Stomach (tissue), 4 donors: ENCODE results near the gene SWAP70.

ENCODE experiments used
- CTCF ChIP-seq, 7 experiments: fragments of 450-650 bp in 4 of 7; fragments of 200-600 bp in 3 of 7; sonication (generic) in 3 of 7; IDR thresholded peaks; one replicate each; pipeline ENCODE4 v1.5.1; 2016 to 2019; ENCODE audit warnings: antibody characterized with exemption in 7 of 7, control low read depth in 2 of 7, mild to moderate bottlenecking in 1 of 7
- EP300 ChIP-seq: sonication (generic); formaldehyde crosslinking; IDR thresholded peaks from one replicate; pipeline ENCODE4 v1.6.1; 2017; ENCODE audit warnings: antibody characterized with exemption
- POLR2A ChIP-seq, 4 donors: fragments of 450-650 bp; IDR thresholded peaks; one replicate each; pipeline ENCODE4 v1.6.1; 2016; ENCODE audit warnings: antibody characterized with exemption in 4 of 4, control low read depth in 2 of 4, mild to moderate bottlenecking in 1 of 4, moderate library complexity in 1 of 4

GRCh38 chr11:9726321-9727022, 62.6 kb downstream of the SWAP70 start:
- TF ChIP-seq CTCF (IDR thresholded peaks at IDR 0.05) = no peak
- no peak for TF ChIP-seq POLR2A (IDR thresholded peaks at IDR 0.05)
- no peak for TF ChIP-seq EP300
